Activated T-cell treated with anti-CD3 and anti-CD28 coated beads, Interleukin-2, amount 50 U/mL, for 4 hours (primary cell): ENCODE results near the gene GULP1. TPM values are rescaled to one million over a fixed set of nuclear protein-coding genes. Genes with fewer than 3 reads are reported as not detected.
A peak's percentile ranks its signal among the peaks of the same experiment; 100 is the strongest.
"Not testable (repeated sequence)": the region's sequence is repeated elsewhere in the genome, so short reads cannot be mapped to it uniquely, and the experiment has no call there.

Source experiments
- ATAC-seq, 2 donors: fragments of 200-7000 bp; cut with Tn5 transposase; one replicate each; pipeline ENCODE4 v1.10.0; 2021
- DNase-seq: peaks from one replicate; pipeline ENCODE4 v3.0.0-alpha.2; 2020
- H3K27me3 Mint-ChIP-seq: one replicate; pipeline ENCODE4 v1.8.0; 2021; ENCODE audit warnings: low read depth, mixed read lengths
- H3K36me3 Mint-ChIP-seq: one replicate; pipeline ENCODE4 v1.8.0; 2022; ENCODE audit warnings: mixed read lengths; ENCODE audit not compliant: insufficient read depth
- H3K4me1 Mint-ChIP-seq: one replicate; pipeline ENCODE4 v1.8.0; 2021; ENCODE audit warnings: low read depth, mixed read lengths
- H3K4me3 Mint-ChIP-seq: one replicate; pipeline ENCODE4 v1.8.0; 2021; ENCODE audit warnings: mild to moderate bottlenecking, moderate library complexity, mixed read lengths
- H3K9me3 Mint-ChIP-seq: one replicate; pipeline ENCODE4 v1.8.0; 2021; ENCODE audit warnings: mixed read lengths
- total RNA-seq, 3 donors: library from RNA; stranded (reverse); gene quantifications; one replicate each; pipeline ENCODE4 v1.2.1, GENCODE V29; 2021

Gene GULP1
- total RNA-seq, 3 donors from 2014 or later, result 0.43 to 0.61 TPM; not detected in 1

GRCh38 chr2:188582211-188582610, 290.5 kb downstream of the GULP1 start:
- no peaks in the 10 kb centered on the region for H3K9me3 Mint-ChIP-seq
- H3K36me3 Mint-ChIP-seq, result no peaks in the 10 kb centered on the region
- no peak for DNase-seq
- no peaks in the 10 kb centered on the region for H3K27me3 Mint-ChIP-seq
- ATAC-seq, result no peak
- no peak overlapping the region for H3K4me3 Mint-ChIP-seq
- H3K4me1 Mint-ChIP-seq, result no peaks in the 10 kb centered on the region

- H3K27me3 Mint-ChIP-seq, result no peaks in the 10 kb centered on the region
- no peaks in the 10 kb centered on the region for H3K4me1 Mint-ChIP-seq
Observed at GRCh38 chr2:188588235-188588634, 296.6 kb downstream of the GULP1 start.

GRCh38 chr2:188596054-188596453, 304.4 kb downstream of the GULP1 start:
- H3K27me3 Mint-ChIP-seq, result no peaks in the 10 kb centered on the region
- ATAC-seq (no peak), DNase-seq (no peak)
- H3K36me3 Mint-ChIP-seq, result no peaks in the 10 kb centered on the region
- no peaks in the 10 kb centered on the region for H3K4me1 Mint-ChIP-seq
- no peak overlapping the region for H3K4me3 Mint-ChIP-seq
- no peaks in the 10 kb centered on the region for H3K9me3 Mint-ChIP-seq

More at GRCh38 chr2:188588235-188588634, 296.6 kb downstream of the GULP1 start:
- no peaks in the 10 kb centered on the region for H3K36me3 Mint-ChIP-seq
- no peaks in the 10 kb centered on the region for H3K9me3 Mint-ChIP-seq
- no peak overlapping the region for H3K4me3 Mint-ChIP-seq
- ATAC-seq (no peak), DNase-seq (no peak)

GRCh38 chr2:188598551-188598950, 306.9 kb downstream of the GULP1 start:
- Mint-ChIP-seq H3K4me3 (no peak overlapping the region), H3K27me3 (no peaks in the 10 kb centered on the region), H3K36me3 (no peaks in the 10 kb centered on the region), H3K9me3 (no peaks in the 10 kb centered on the region), H3K4me1 (no peaks in the 10 kb centered on the region)
- DNase-seq, result no peak
- no peak for ATAC-seq

- H3K27me3 Mint-ChIP-seq, result no peaks in the 10 kb centered on the region
- H3K4me1 Mint-ChIP-seq, result no peaks in the 10 kb centered on the region
- H3K36me3 Mint-ChIP-seq, result no peaks in the 10 kb centered on the region
- no peaks in the 10 kb centered on the region for H3K9me3 Mint-ChIP-seq
- no peak for DNase-seq
- no peak overlapping the region for H3K4me3 Mint-ChIP-seq
- no peak for ATAC-seq
Observed at GRCh38 chr2:188599140-188599539, 307.5 kb downstream of the GULP1 start.

- no peak for ATAC-seq
- no peaks in the 10 kb centered on the region for H3K4me1 Mint-ChIP-seq
- H3K9me3 Mint-ChIP-seq, result no peaks in the 10 kb centered on the region
- no peaks in the 10 kb centered on the region for H3K27me3 Mint-ChIP-seq
- H3K36me3 Mint-ChIP-seq, result no peaks in the 10 kb centered on the region
- H3K4me3 Mint-ChIP-seq, result no peak overlapping the region
- no peak for DNase-seq
Observed at GRCh38 chr2:188600536-188601210, 309.0 kb downstream of the GULP1 start.

- no peak for DNase-seq
- no peaks in the 10 kb centered on the region for H3K9me3 Mint-ChIP-seq
- no peaks in the 10 kb centered on the region for H3K36me3 Mint-ChIP-seq
Observed at GRCh38 chr2:188601391-188601790, 309.7 kb downstream of the GULP1 start.

GRCh38 chr2:188601927-188602326, 310.3 kb downstream of the GULP1 start:
- no peaks in the 10 kb centered on the region for H3K4me1 Mint-ChIP-seq
- no peaks in the 10 kb centered on the region for H3K9me3 Mint-ChIP-seq
- H3K36me3 Mint-ChIP-seq, result no peaks in the 10 kb centered on the region
- no peak overlapping the region for H3K4me3 Mint-ChIP-seq
- H3K27me3 Mint-ChIP-seq, result no peaks in the 10 kb centered on the region
- DNase-seq (no peak), ATAC-seq (no peak)

More at GRCh38 chr2:188601391-188601790, 309.7 kb downstream of the GULP1 start:
- Mint-ChIP-seq H3K4me1 (no peaks in the 10 kb centered on the region), H3K4me3 (no peak overlapping the region), H3K27me3 (no peaks in the 10 kb centered on the region)
- ATAC-seq, result no peak

- Mint-ChIP-seq H3K4me1 (no peaks in the 10 kb centered on the region), H3K9me3 (no peaks in the 10 kb centered on the region), H3K36me3 (no peaks in the 10 kb centered on the region), H3K27me3 (no peaks in the 10 kb centered on the region), H3K4me3 (no peak overlapping the region)
- no peak for DNase-seq
- no peak for ATAC-seq
Observed at GRCh38 chr2:188604579-188604978, 312.9 kb downstream of the GULP1 start.

GRCh38 chr2:188605609-188606584, 314.2 kb downstream of the GULP1 start:
- H3K36me3 Mint-ChIP-seq, result not testable (repeated sequence)

GRCh38 chr2:188606596-188606995, 314.9 kb downstream of the GULP1 start:
- H3K27me3 Mint-ChIP-seq, DNase-seq, H3K36me3 Mint-ChIP-seq, H3K4me3 Mint-ChIP-seq, H3K4me1 Mint-ChIP-seq, ATAC-seq, H3K9me3 Mint-ChIP-seq: not testable (repeated sequence)

More at GRCh38 chr2:188605609-188606584, 314.2 kb downstream of the GULP1 start:
- not testable (repeated sequence) for H3K27me3 Mint-ChIP-seq, H3K4me1 Mint-ChIP-seq, ATAC-seq, H3K9me3 Mint-ChIP-seq, DNase-seq
- peak overlapping the region; percentile 54 for H3K4me3 Mint-ChIP-seq

- Mint-ChIP-seq H3K27me3 (no peaks in the 10 kb centered on the region), H3K36me3 (no peaks in the 10 kb centered on the region), H3K4me3 (no peak overlapping the region), H3K4me1 (no peaks in the 10 kb centered on the region), H3K9me3 (no peaks in the 10 kb centered on the region)
- DNase-seq (no peak), ATAC-seq (no peak)
Observed at GRCh38 chr2:188607501-188607900, 315.8 kb downstream of the GULP1 start.

GRCh38 chr2:188609321-188610049, 317.8 kb downstream of the GULP1 start:
- H3K9me3 Mint-ChIP-seq, result no peaks in the 10 kb centered on the region
- no peaks in the 10 kb centered on the region for H3K4me1 Mint-ChIP-seq
- no peak for ATAC-seq
- no peaks in the 10 kb centered on the region for H3K36me3 Mint-ChIP-seq
- H3K27me3 Mint-ChIP-seq, result no peaks in the 10 kb centered on the region
- no peak overlapping the region for H3K4me3 Mint-ChIP-seq
- DNase-seq, result no peak

GRCh38 chr2:188610050-188610444, 318.4 kb downstream of the GULP1 start:
- Mint-ChIP-seq H3K4me1 (no peaks in the 10 kb centered on the region), H3K27me3 (no peaks in the 10 kb centered on the region), H3K36me3 (no peaks in the 10 kb centered on the region), H3K9me3 (no peaks in the 10 kb centered on the region), H3K4me3 (no peak overlapping the region)
- no peak for ATAC-seq
- DNase-seq, result no peak
